ENCODE measurements around the gene CALD1.

Gene CALD1

DNA sequence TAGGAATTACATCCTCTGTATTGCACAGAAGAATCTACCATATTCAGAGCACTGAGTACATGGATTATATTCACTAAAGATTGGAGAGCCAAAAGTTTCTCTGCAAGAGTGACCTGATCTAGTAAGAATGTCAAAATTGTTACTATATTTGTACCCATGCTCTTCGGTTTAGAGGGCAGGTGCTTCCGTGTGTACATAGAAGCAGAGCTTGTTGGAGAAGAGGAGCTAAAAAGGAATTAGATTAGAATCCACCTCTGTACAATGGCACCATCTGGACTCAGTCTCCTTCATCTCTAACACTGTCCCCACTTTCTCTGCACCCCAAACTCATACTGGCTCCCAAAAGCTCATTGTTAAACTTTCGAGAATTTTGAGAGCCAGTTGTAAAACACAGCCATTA, 8.3 kb downstream of the CALD1 start:
- Histone ChIP-seq H3K36me3 (ENCODE audit: control insufficient read depth, insufficient read depth, low read length) (peaks cover 89% of the 10 kb centered on the region), H3K27ac (ENCODE audit: low read depth, low read length, severe bottlenecking) (no peak overlapping the region), H3K9me3 (ENCODE audit: control insufficient read depth, low read length) (no peaks in the 10 kb centered on the region), H3K4me1 (ENCODE audit: control insufficient read depth, insufficient read depth, low read length, poor library complexity, severe bottlenecking) (peaks cover 36% of the 10 kb centered on the region), H3K4me3 (ENCODE audit: extremely low read depth, insufficient read depth, low read length, poor library complexity, severe bottlenecking) (no peak overlapping the region)
- 100% methylated on average over 1 of the region's 3 CpGs for WGBS, 2 experiments (ENCODE audit: insufficient coverage in 2 of 2)

GRCh38 chr7:134788191-134788590, 8.8 kb downstream of the CALD1 start:
- Histone ChIP-seq H3K4me1 (ENCODE audit: control insufficient read depth, insufficient read depth, low read length, poor library complexity, severe bottlenecking) (peaks cover 39% of the 10 kb centered on the region), H3K27ac (ENCODE audit: low read depth, low read length, severe bottlenecking) (no peak overlapping the region), H3K9me3 (ENCODE audit: control insufficient read depth, low read length) (no peaks in the 10 kb centered on the region), H3K4me3 (ENCODE audit: extremely low read depth, insufficient read depth, low read length, poor library complexity, severe bottlenecking) (no peak overlapping the region), H3K36me3 (ENCODE audit: control insufficient read depth, insufficient read depth, low read length) (peaks cover 89% of the 10 kb centered on the region)
- no CpG with 5 or more reads among the region's 2 CpGs for WGBS, 2 experiments (ENCODE audit: insufficient coverage in 2 of 2)

DNA sequence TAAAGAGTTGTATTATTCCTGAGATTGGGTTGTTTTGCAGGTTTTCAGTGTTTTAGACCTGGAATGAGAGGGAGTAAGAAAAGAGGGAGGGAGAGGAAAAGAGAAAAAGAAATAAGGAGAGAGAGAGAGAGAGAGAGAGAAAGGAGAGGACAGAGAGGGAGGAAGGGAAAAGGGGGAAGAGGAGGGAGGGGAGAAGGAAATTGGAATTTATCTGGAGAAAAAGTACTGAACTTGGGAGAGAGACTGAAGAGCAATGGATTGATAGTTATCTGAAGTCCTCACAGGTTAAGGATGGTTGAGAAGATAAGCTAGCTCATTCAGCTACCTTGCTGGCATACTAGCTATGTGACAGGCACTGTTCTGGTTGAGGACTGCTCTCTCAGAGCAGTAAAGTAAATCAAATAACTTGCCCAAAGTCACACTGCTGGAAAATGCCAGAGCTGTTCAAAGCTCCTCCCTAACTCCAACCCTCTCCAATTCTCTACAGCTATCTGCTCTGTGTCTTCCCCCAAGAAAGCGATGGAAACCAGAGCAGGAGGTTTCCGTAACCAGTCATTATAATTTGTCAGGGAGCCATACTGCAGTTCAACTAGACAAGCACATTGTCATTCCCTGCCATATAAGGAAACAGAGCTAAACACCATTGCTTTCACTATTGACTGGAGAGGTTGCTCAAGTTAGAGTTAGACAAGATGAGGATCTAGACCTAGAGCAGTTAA, 10.7 kb downstream of the CALD1 start:
- Histone ChIP-seq H3K36me3 (ENCODE audit: control insufficient read depth, insufficient read depth, low read length) (peaks cover 89% of the 10 kb centered on the region), H3K4me3 (ENCODE audit: extremely low read depth, insufficient read depth, low read length, poor library complexity, severe bottlenecking) (no peak overlapping the region), H3K9me3 (ENCODE audit: control insufficient read depth, low read length) (no peaks in the 10 kb centered on the region), H3K4me1 (ENCODE audit: control insufficient read depth, insufficient read depth, low read length, poor library complexity, severe bottlenecking) (peaks cover 33% of the 10 kb centered on the region), H3K27ac (ENCODE audit: low read depth, low read length, severe bottlenecking) (peak overlapping the region; percentile 60)
- WGBS, 2 experiments (ENCODE audit: insufficient coverage in 2 of 2): 100% methylated on average over 1 of the region's 2 CpGs; no CpG with 5 or more reads in 1 of the 2 experiments

- no peaks in the 10 kb centered on the region for H3K9me3 ChIP-seq (ENCODE audit: control insufficient read depth, low read length)
- H3K4me3 ChIP-seq (ENCODE audit: extremely low read depth, insufficient read depth, low read length, poor library complexity, severe bottlenecking): no peak overlapping the region
- 96 to 97% methylated on average over 9 of the region's 9 CpGs for WGBS, 2 experiments (ENCODE audit: insufficient coverage in 2 of 2)
- H3K36me3 ChIP-seq (ENCODE audit: control insufficient read depth, insufficient read depth, low read length): peaks cover 89% of the 10 kb centered on the region
- no peak overlapping the region for H3K27ac ChIP-seq (ENCODE audit: low read depth, low read length, severe bottlenecking)
- H3K4me1 ChIP-seq (ENCODE audit: control insufficient read depth, insufficient read depth, low read length, poor library complexity, severe bottlenecking): peaks cover 14% of the 10 kb centered on the region
These were observed 13.5 kb downstream of the CALD1 start for GRCh38 chr7:134792968-134793367.

- Histone ChIP-seq H3K9me3 (ENCODE audit: control insufficient read depth, low read length) (no peaks in the 10 kb centered on the region), H3K27ac (ENCODE audit: low read depth, low read length, severe bottlenecking) (no peak overlapping the region), H3K4me1 (ENCODE audit: control insufficient read depth, insufficient read depth, low read length, poor library complexity, severe bottlenecking) (peaks cover 22% of the 10 kb centered on the region), H3K4me3 (ENCODE audit: extremely low read depth, insufficient read depth, low read length, poor library complexity, severe bottlenecking) (no peak overlapping the region), H3K36me3 (ENCODE audit: control insufficient read depth, insufficient read depth, low read length) (peaks cover 89% of the 10 kb centered on the region)
- 94 to 100% methylated on average over 1 to 4 of the region's 5 CpGs for WGBS, 2 experiments (ENCODE audit: insufficient coverage in 2 of 2)
These were observed 15.8 kb downstream of the CALD1 start for GRCh38 chr7:134795231-134795630.

GRCh38 chr7:134798155-134798554, 18.7 kb downstream of the CALD1 start:
- no peak overlapping the region for H3K27ac ChIP-seq (ENCODE audit: low read depth, low read length, severe bottlenecking)
- peaks cover 5% of the 10 kb centered on the region for H3K9me3 ChIP-seq (ENCODE audit: control insufficient read depth, low read length)
- peaks cover 11% of the 10 kb centered on the region for H3K4me1 ChIP-seq (ENCODE audit: control insufficient read depth, insufficient read depth, low read length, poor library complexity, severe bottlenecking)
- H3K36me3 ChIP-seq (ENCODE audit: control insufficient read depth, insufficient read depth, low read length): peaks cover 73% of the 10 kb centered on the region
- WGBS, 2 experiments (ENCODE audit: insufficient coverage in 2 of 2): 93 to 100% methylated on average over 1 of the region's 1 CpG
- no peak overlapping the region for H3K4me3 ChIP-seq (ENCODE audit: extremely low read depth, insufficient read depth, low read length, poor library complexity, severe bottlenecking)

GRCh38 chr7:134799377-134799776, 19.9 kb downstream of the CALD1 start:
- Histone ChIP-seq H3K4me3 (ENCODE audit: extremely low read depth, insufficient read depth, low read length, poor library complexity, severe bottlenecking) (no peak overlapping the region), H3K36me3 (ENCODE audit: control insufficient read depth, insufficient read depth, low read length) (peaks cover 63% of the 10 kb centered on the region), H3K4me1 (ENCODE audit: control insufficient read depth, insufficient read depth, low read length, poor library complexity, severe bottlenecking) (peaks cover 13% of the 10 kb centered on the region), H3K9me3 (ENCODE audit: control insufficient read depth, low read length) (peaks cover 5% of the 10 kb centered on the region), H3K27ac (ENCODE audit: low read depth, low read length, severe bottlenecking) (no peak overlapping the region)
- WGBS, 2 experiments (ENCODE audit: insufficient coverage in 2 of 2): 92% methylated on average over 2 of the region's 5 CpGs; no CpG with 5 or more reads in 1 of the 2 experiments

DNA sequence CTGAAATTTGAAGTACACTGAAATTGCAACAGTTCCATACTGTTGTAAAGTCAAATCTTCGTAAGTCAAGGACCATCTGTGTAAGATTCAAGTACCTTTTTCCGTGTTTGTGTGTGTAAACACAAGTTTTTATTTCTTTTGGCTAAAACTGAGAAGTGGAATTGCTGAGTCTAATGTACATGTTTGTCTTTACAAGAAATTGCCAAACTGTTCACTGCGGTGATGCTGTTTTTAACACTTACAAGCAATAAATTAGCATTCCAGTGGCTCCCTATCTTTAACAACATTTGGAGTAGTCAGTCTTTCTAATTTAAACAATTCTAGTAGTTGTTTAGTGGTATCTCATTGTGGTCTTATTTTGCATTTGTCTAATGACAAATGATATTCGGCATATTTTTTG, 23.3 kb downstream of the CALD1 start:
- peaks cover 63% of the 10 kb centered on the region for H3K36me3 ChIP-seq (ENCODE audit: control insufficient read depth, insufficient read depth, low read length)
- 100% methylated on average over 1 to 3 of the region's 4 CpGs for WGBS, 2 experiments (ENCODE audit: insufficient coverage in 2 of 2)
- no peak overlapping the region for H3K27ac ChIP-seq (ENCODE audit: low read depth, low read length, severe bottlenecking)

DNA sequence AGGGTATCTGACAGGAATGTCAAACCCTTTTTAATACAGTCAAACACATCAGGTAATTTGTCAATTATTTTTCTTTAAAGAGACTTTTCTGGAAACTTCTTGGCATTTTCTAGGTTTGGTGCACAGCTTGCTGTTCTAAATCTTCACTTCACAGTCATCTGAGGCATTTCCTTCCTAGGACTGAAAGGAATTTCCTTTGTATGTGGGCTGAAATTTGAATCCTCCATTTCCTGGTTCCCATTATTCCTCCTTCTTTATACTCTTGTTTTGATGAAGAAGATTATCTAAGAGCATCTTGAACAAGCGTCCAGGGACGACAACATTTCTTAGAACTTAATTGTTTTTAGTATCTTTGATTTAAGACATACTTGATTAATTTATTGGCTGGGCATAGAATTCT, 24.9 kb downstream of the CALD1 start:
- Histone ChIP-seq H3K27ac (ENCODE audit: low read depth, low read length, severe bottlenecking) (peak overlapping the region; percentile 68), H3K36me3 (ENCODE audit: control insufficient read depth, insufficient read depth, low read length) (peaks cover 60% of the 10 kb centered on the region), H3K4me3 (ENCODE audit: extremely low read depth, insufficient read depth, low read length, poor library complexity, severe bottlenecking) (no peak overlapping the region), H3K4me1 (ENCODE audit: control insufficient read depth, insufficient read depth, low read length, poor library complexity, severe bottlenecking) (peaks cover 9% of the 10 kb centered on the region), H3K9me3 (ENCODE audit: control insufficient read depth, low read length) (peaks cover 5% of the 10 kb centered on the region)
- WGBS, 2 experiments (ENCODE audit: insufficient coverage in 2 of 2): no CpG with 5 or more reads among the region's 2 CpGs

More for the DNA sequence above, 23.3 kb downstream of the CALD1 start:
- peaks cover 17% of the 10 kb centered on the region for H3K4me1 ChIP-seq (ENCODE audit: control insufficient read depth, insufficient read depth, low read length, poor library complexity, severe bottlenecking)
- H3K9me3 ChIP-seq (ENCODE audit: control insufficient read depth, low read length): peaks cover 5% of the 10 kb centered on the region
- H3K4me3 ChIP-seq (ENCODE audit: extremely low read depth, insufficient read depth, low read length, poor library complexity, severe bottlenecking): no peak overlapping the region

- WGBS, 2 experiments (ENCODE audit: insufficient coverage in 2 of 2): 88 to 100% methylated on average over 3 of the region's 3 CpGs
- Histone ChIP-seq H3K9me3 (ENCODE audit: control insufficient read depth, low read length) (peaks cover 5% of the 10 kb centered on the region), H3K4me1 (ENCODE audit: control insufficient read depth, insufficient read depth, low read length, poor library complexity, severe bottlenecking) (peaks cover 9% of the 10 kb centered on the region), H3K4me3 (ENCODE audit: extremely low read depth, insufficient read depth, low read length, poor library complexity, severe bottlenecking) (no peak overlapping the region), H3K27ac (ENCODE audit: low read depth, low read length, severe bottlenecking) (peak overlapping the region; percentile 68), H3K36me3 (ENCODE audit: control insufficient read depth, insufficient read depth, low read length) (peaks cover 62% of the 10 kb centered on the region)
These were observed 25.4 kb downstream of the CALD1 start for GRCh38 chr7:134804854-134805253.

DNA sequence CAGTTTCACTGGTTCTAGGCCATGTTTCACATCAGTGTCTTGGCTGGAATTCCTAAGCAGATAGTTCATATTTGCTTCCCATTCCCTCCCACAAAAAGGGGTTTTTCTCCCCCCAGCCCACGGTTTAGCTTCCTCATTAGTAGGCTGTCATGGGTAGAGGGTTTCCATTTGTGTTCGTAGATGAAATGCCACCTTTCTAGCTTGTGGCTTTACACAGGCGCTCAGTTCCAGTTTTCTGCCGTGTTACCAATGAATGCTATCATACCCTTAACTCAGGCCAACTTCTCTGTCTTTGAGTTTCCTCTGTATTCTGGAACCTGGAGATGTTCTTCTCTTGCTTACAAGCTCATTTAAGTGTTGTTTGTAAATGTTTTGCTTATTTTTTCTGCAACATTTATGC, 26.8 kb downstream of the CALD1 start:
- Histone ChIP-seq H3K27ac (ENCODE audit: low read depth, low read length, severe bottlenecking) (no peak overlapping the region), H3K36me3 (ENCODE audit: control insufficient read depth, insufficient read depth, low read length) (peaks cover 75% of the 10 kb centered on the region), H3K4me3 (ENCODE audit: extremely low read depth, insufficient read depth, low read length, poor library complexity, severe bottlenecking) (no peak overlapping the region), H3K9me3 (ENCODE audit: control insufficient read depth, low read length) (peaks cover 5% of the 10 kb centered on the region), H3K4me1 (ENCODE audit: control insufficient read depth, insufficient read depth, low read length, poor library complexity, severe bottlenecking) (peaks cover 14% of the 10 kb centered on the region)
- WGBS, 2 experiments (ENCODE audit: insufficient coverage in 2 of 2): 100% methylated on average over 3 of the region's 4 CpGs; no CpG with 5 or more reads in 1 of the 2 experiments

Data from mesodermal cell (in vitro differentiated cells).